HCT116 (cell line): Measurements from ENCODE around the gene STRIP1. TPM values are rescaled to one million over a fixed set of nuclear protein-coding genes. Genes with fewer than 3 reads are reported as not detected.

ENCODE experiments used
- ATAC-seq: fragments of 200-7000 bp; cut with Tn5 transposase; 2 replicates; pipeline ENCODE4 v1.9.1; 2020; ENCODE audit warnings: mild to moderate bottlenecking, moderate library complexity
- BruUV-seq: library from RNA; stranded (reverse); fragments of 400-500 nt; replicated peaks from 2 replicates; lab custom pipeline; 2021; lab: Mats Ljungman, UMichigan
- CTCF ChIA-PET: fragments of 300-600 bp; sonication (Branson Sonifier 250); formaldehyde crosslinking; loops from one replicate; lab custom pipeline; 2021; ENCODE audit warnings: antibody characterized with exemption; lab: Charles Lee
- POLR2A ChIA-PET: fragments of 300-600, 350-600 bp; sonication (Branson Sonifier 250); formaldehyde crosslinking; loops from one replicate; lab custom pipeline; 2021; ENCODE audit warnings: antibody characterized with exemption; lab: Charles Lee
- RAD21 ChIA-PET, 2 experiments: fragments of 300-600 bp; sonication (Branson Sonifier 250); formaldehyde crosslinking; loops; one replicate each; lab custom pipeline; 2023; ENCODE audit warnings: low total read pairs in 2 of 2; ENCODE audit not compliant: uncharacterized antibody in 2 of 2, unreplicated experiment in 2 of 2, low non-redundant PET in 1 of 2; lab: Charles Lee
- DNase-seq: peaks from one replicate; pipeline ENCODE4 v3.0.0-alpha.2; 2010; ENCODE audit warnings: low read depth, low spot score
- H2AFZ ChIP-seq: fragments of 200-600 bp; shearing (Covaris generic), sonication (generic); 2 replicates; pipeline ENCODE4 v1.6.1; 2017; ENCODE audit warnings: low read depth, mixed run types, mixed read lengths, antibody characterized with exemption, low read length; ENCODE audit not compliant: poor library complexity, severe bottlenecking
- H3K27ac ChIP-seq: 2 replicates; pipeline ENCODE4 v1.5.1; 2012; ENCODE audit warnings: low read depth, low read length
- H3K27me3 ChIP-seq: fragments of 200-600 bp; sonication (generic); 2 replicates; pipeline ENCODE4 v1.6.1; 2016; ENCODE audit warnings: mixed run types, low read length, mixed read lengths; ENCODE audit not compliant: insufficient read depth
- H3K36me3 ChIP-seq, 2 experiments: fragments of 200-500 bp in 1 of 2; fragments of 200-600 bp in 1 of 2; sonication (Bioruptor generic) in 1 of 2; sonication (generic) in 1 of 2; 2 replicates each; pipeline versions ENCODE4 v1.5.1 to v1.6.1; 2014 to 2016; ENCODE audit warnings: low read length in 2 of 2, inconsistent platforms in 1 of 2, mixed read lengths in 1 of 2, mixed run types in 1 of 2; ENCODE audit not compliant: insufficient read depth in 2 of 2, control insufficient read depth in 1 of 2
- H3K4me1 ChIP-seq, 2 experiments: fragments of 200-600 bp in 1 of 2; sonication (generic) in 1 of 2; 2 replicates each; pipeline versions ENCODE4 v1.5.1 to v1.6.1; 2012 to 2017; ENCODE audit warnings: low read length in 2 of 2, inconsistent platforms in 1 of 2, mild to moderate bottlenecking in 1 of 2, mixed read lengths in 1 of 2, mixed run types in 1 of 2, moderate library complexity in 1 of 2; ENCODE audit not compliant: insufficient read depth in 2 of 2, control insufficient read depth in 1 of 2
- H3K4me2 ChIP-seq: fragments of 200-600 bp; sonication (generic); 2 replicates; pipeline ENCODE4 v1.6.1; 2017; ENCODE audit warnings: mixed run types, low read length, mixed read lengths
- H3K4me3 ChIP-seq, 2 experiments: fragments of 200-600 bp in 1 of 2; sonication (generic) in 1 of 2; replicated peaks in 1 of 2; 2 replicates each; pipeline ENCODE4 v1.5.1; 2011 to 2016; ENCODE audit warnings: low read length in 2 of 2, control low read depth in 1 of 2, low read depth in 1 of 2, mild to moderate bottlenecking in 1 of 2, mixed read lengths in 1 of 2, mixed run types in 1 of 2
- H3K79me2 ChIP-seq: fragments of 200-600 bp; sonication (generic); 2 replicates; pipeline ENCODE4 v1.6.1; 2017; ENCODE audit warnings: mild to moderate bottlenecking, mixed run types, low read length, moderate library complexity, mixed read lengths; ENCODE audit not compliant: insufficient read depth
- H3K9ac ChIP-seq: fragments of 200-600 bp; sonication (generic); 2 replicates; pipeline ENCODE4 v1.6.1; 2016; ENCODE audit warnings: low read length, mixed read lengths
- H3K9me2 ChIP-seq: fragments of 200-600 bp; sonication (generic), shearing (Covaris generic); 2 replicates; pipeline ENCODE4 v1.6.1; 2017; ENCODE audit warnings: mixed run types, mild to moderate bottlenecking, moderate library complexity; ENCODE audit not compliant: insufficient read depth
- H3K9me3 ChIP-seq, 2 experiments: fragments of 200-500 bp in 1 of 2; fragments of 200-600 bp in 1 of 2; sonication (Bioruptor generic) in 1 of 2; sonication (generic) in 1 of 2; 2 replicates each; pipeline ENCODE4 v1.6.1; 2014 to 2017; ENCODE audit warnings: low read length in 2 of 2, mixed read lengths in 2 of 2, inconsistent platforms in 1 of 2, low read depth in 1 of 2, mild to moderate bottlenecking in 1 of 2, mixed run types in 1 of 2, moderate library complexity in 1 of 2; ENCODE audit not compliant: control insufficient read depth in 1 of 2, insufficient read depth in 1 of 2
- H4K20me1 ChIP-seq: fragments of 200-600 bp; sonication (generic), shearing (Covaris generic); 2 replicates; pipeline ENCODE4 v1.6.1; 2017; ENCODE audit warnings: mixed run types, mild to moderate bottlenecking, moderate library complexity; ENCODE audit not compliant: insufficient read depth
- ATF3 ChIP-seq: IDR thresholded peaks from 2 replicates; pipeline ENCODE4 v1.6.1; 2012
- CEBPB ChIP-seq: IDR thresholded peaks from 2 replicates; pipeline ENCODE4 v1.6.1; 2012; ENCODE audit warnings: low read depth
- CTCF ChIP-seq, 3 experiments: fragments of 200-600 bp in 1 of 3; sonication (generic) in 1 of 3; IDR thresholded peaks in 2 of 3; conservative IDR thresholded peaks in 1 of 3; 2 replicates each; pipeline ENCODE4 v1.5.1; 2012 to 2017; ENCODE audit warnings: low read depth in 2 of 3, low read length in 2 of 3, antibody characterized with exemption in 1 of 3, borderline replicate concordance in 1 of 3, control low read depth in 1 of 3, mild to moderate bottlenecking in 1 of 3, mixed read lengths in 1 of 3, mixed run types in 1 of 3, moderate library complexity in 1 of 3; ENCODE audit not compliant: insufficient read depth in 1 of 3
- EGR1 ChIP-seq: IDR thresholded peaks from 2 replicates; pipeline ENCODE4 v1.6.1; 2012; ENCODE audit warnings: low read depth
- EZH2 ChIP-seq: fragments of 200-600 bp; sonication (generic); IDR thresholded peaks from 2 replicates; pipeline ENCODE4 v1.6.1; 2017; ENCODE audit warnings: antibody characterized with exemption, mixed run types
- MAX ChIP-seq: IDR thresholded peaks from 2 replicates; pipeline ENCODE4 v1.6.1; 2012
- POLR2AphosphoS5 ChIP-seq: IDR thresholded peaks from 2 replicates; pipeline ENCODE4 v1.6.1; 2011; ENCODE audit warnings: mild to moderate bottlenecking, low read depth, low read length, moderate library complexity
- RAD21 ChIP-seq: IDR thresholded peaks from 2 replicates; pipeline ENCODE4 v1.6.1; 2012; ENCODE audit warnings: low read depth, mild to moderate bottlenecking
- SIN3A ChIP-seq: IDR thresholded peaks from 2 replicates; pipeline ENCODE4 v1.6.1; 2012; ENCODE audit warnings: low read depth
- intact Hi-C: fragments of 100-400 bp; cut with micrococcal nuclease; formaldehyde crosslinking; loops from 2 replicates; pipeline ENCODE4 v1.10.0; 2022
- total RNA-seq: library from RNA; stranded (reverse); gene quantifications from one replicate; pipeline ENCODE4 v1.2.1, GENCODE V29; 2021; ENCODE audit not compliant: unreplicated experiment

Gene STRIP1
- total RNA-seq, 1 experiment from 2014 or later, result 33.5 TPM

GRCh38 chr1:110048923-110049601 is 14.6 kb downstream of the STRIP1 start:
- Histone ChIP-seq H2AFZ (no peak overlapping the region), H3K27me3 (no peaks in the 10 kb centered on the region), H3K4me3 (no peak overlapping the region), H3K27ac (no peak overlapping the region), H3K36me3 (peaks cover 43 to 58% of the 10 kb centered on the region in 2 experiments; a peak in 3 of 4 replicates), H3K9me3 (no peaks in the 10 kb centered on the region), H4K20me1 (no peaks in the 10 kb centered on the region), H3K9me2 (no peaks in the 10 kb centered on the region), H3K79me2 (no peaks in the 10 kb centered on the region), H3K9ac (no peak overlapping the region), H3K4me2 (no peak overlapping the region), H3K4me1 (no peaks in the 10 kb centered on the region)
- CTCF ChIA-PET, result no interaction called here
- TF ChIP-seq ATF3 (no peak), CTCF (IDR thresholded peaks at IDR 0.05 in 2 of 3, conservative IDR thresholded peaks at IDR 0.05 in 1 of 3; ENCODE audit: borderline replicate concordance in 1 of 3, insufficient read depth in 1 of 3, low read depth in 2 of 3, low read length in 2 of 3) (no peak), EZH2 (no peak), EGR1 (no peak), RAD21 (no peak), POLR2AphosphoS5 (no peak), CEBPB (no peak), SIN3A (no peak), MAX (no peak)
- POLR2A ChIA-PET, result no interaction called here
- ATAC-seq, result no peak
- no peak for DNase-seq
- intact Hi-C loops, result no loop called here
- RAD21 ChIA-PET, result no interaction called here
- no TSS peak for BruUV-seq
